GM21576 (cell line): Measurements from ENCODE around the gene STARD3.

Source experiments
- ATAC-seq: cut with Tn5 transposase; IDR thresholded peaks from one replicate; pipeline ENCODE4 v1.9.1; 2021; ENCODE audit warnings: mild to moderate bottlenecking, moderate library complexity; ENCODE audit not compliant: unreplicated experiment

STARD3 gene

DNA sequence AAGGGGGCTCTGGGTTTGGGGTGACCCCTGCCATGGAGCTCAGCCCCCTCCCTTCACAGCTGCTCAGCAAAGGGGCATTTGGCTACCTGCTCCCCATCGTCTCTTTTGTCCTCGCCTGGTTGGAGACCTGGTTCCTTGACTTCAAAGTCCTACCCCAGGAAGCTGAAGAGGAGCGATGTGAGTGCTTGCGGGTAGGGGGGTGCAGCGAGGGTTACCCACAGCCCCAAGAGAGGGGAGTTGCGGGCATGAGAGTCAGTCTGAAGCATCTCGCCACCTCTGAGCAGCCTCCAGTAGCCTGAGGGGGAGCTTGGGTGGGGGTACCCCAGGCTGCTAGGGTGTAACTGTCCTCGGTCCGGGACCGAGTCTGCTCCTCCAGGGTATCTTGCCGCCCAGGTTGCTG lies 21.4 kb downstream of the STARD3 start:
- ATAC-seq, result no peak

DNA sequence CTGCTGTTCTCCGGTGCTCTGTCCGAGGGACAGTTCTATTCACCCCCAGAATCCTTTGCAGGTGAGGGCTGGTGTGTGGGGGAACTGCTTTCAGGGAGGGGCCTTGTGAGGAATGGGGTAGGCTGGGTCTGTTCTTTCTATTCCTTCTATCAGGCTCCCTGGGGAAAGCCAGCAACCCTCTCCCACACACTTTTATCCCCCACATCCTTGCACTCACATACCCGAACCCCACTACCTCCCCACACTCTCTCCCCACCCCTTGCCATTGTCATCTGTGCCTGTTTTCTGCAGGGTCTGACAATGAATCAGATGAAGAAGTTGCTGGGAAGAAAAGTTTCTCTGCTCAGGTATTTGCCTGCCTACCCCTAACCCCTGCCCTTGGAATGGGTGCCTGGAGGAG lies 21.8 kb downstream of the STARD3 start:
- no peak for ATAC-seq

DNA sequence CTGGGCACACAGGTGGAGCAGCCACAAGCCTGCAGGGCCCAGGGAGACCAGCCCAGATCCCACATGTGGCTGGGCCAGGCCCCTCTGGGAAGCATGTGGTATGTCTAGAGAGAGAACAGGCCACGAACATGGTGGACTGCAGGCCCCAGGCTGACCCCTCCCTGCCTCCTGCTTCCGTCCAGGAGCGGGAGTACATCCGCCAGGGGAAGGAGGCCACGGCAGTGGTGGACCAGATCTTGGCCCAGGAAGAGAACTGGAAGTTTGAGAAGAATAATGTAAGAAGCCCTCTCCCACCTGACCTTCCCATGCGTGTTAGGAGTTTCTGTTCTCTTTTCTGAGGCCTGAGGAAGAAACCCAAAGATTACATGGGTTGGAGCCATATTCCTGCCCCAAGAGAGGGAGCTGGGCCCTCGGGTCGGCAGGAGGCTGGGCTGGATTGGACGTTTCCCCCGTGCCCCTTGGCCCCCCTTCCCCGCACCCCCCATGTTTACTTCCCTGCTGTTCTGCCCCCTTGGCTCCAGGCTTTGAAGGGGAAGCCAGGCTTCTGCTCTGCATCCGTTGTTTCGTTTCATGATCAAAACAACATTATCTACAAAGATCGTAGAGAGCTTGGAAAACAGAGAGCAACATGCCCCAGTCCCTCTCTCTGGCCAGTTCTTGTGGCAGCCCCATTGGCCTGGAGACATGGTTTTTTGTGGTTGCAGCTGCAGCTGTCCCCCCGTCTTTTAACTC lies 22.5 kb downstream of the STARD3 start:
- ATAC-seq, result no peak

DNA sequence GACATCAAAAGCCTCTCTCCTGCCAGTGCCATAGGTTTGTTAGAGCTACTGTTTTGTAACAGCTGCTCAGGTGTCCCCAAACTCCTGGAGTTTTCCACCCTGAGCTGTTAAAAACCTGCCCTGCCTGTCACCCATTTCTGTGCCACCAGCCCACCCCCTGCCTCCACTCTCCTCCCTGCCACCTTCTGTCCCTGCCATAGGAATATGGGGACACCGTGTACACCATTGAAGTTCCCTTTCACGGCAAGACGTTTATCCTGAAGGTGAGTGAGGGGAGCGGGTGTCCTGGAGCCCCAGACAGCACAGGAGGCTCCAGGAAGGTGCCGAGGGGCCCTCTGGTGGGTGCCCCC lies 23.0 kb downstream of the STARD3 start:
- no peak for ATAC-seq

DNA sequence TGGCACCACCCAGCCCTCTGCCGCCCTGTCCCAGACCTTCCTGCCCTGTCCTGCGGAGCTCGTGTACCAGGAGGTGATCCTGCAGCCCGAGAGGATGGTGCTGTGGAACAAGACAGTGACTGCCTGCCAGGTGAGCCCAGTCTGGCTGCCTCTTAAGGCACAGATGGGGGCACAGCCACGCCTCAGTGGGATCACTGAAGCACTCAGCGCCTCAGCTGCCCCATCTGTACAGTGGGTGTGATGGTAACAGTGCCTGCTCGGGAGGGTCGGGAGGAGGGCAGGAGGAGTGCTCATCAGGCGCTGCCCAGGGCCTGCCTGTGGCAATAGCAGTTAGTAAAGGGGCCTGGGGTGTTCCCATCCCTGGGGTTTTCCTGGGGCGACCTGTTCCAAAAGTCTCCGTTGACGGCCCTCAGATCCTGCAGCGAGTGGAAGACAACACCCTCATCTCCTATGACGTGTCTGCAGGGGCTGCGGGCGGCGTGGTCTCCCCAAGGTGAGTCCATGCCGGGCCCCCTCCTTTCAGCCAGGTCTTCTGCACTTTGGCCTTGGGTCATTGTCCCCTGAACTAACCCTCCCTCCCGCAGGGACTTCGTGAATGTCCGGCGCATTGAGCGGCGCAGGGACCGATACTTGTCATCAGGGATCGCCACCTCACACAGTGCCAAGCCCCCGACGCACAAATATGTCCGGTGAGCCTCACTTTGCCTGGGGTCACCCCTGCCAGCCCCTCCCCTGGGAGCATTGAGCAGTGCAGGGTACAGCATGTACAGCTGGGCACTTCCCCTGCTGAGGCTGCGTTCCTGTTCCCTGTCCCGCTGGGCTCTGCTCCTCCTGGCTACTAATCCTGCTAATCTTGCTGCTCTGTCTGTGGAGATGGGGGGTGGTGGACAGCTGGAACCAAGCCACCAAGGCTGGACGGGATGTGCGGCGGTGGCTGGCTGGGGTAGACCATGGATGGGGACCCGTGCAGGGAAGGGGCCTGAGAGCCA lies 23.7 kb downstream of the STARD3 start:
- ATAC-seq, result no peak

DNA sequence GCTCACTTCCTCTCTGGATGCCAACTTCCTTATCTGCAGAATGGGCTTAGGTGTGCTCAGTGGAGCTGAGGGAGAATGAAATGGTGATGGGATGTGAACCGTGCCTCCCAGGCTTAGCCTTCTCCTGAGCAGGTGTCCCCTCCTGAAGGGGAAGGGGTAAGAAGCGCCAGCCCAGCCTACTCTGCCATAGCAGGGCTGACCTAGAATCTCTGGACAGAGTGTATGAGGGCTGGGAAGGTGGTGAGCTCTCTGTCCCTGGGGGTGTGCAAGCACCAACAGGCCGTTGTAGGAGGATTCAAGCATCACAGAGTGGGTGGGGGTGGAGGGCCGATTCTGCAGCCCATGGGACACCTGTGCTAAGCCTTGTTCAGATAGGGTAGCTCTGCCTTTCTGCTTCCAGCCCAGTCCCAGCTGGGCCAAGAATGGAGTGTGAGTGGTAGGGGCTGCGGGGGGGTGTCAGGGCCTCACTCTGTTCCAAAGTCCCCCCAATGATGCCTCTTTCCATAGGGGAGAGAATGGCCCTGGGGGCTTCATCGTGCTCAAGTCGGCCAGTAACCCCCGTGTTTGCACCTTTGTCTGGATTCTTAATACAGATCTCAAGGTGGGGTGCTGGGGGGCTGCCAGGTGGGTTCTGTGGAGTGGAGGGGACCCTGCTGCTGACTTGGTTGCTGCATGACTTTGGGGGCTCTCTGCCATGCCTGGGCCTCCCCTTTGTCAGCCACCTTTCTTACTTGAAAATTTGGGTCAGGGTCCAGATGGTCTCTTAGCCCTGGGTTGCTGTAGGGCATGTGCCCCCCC lies 25.0 kb downstream of the STARD3 start:
- ATAC-seq, result no peak

DNA sequence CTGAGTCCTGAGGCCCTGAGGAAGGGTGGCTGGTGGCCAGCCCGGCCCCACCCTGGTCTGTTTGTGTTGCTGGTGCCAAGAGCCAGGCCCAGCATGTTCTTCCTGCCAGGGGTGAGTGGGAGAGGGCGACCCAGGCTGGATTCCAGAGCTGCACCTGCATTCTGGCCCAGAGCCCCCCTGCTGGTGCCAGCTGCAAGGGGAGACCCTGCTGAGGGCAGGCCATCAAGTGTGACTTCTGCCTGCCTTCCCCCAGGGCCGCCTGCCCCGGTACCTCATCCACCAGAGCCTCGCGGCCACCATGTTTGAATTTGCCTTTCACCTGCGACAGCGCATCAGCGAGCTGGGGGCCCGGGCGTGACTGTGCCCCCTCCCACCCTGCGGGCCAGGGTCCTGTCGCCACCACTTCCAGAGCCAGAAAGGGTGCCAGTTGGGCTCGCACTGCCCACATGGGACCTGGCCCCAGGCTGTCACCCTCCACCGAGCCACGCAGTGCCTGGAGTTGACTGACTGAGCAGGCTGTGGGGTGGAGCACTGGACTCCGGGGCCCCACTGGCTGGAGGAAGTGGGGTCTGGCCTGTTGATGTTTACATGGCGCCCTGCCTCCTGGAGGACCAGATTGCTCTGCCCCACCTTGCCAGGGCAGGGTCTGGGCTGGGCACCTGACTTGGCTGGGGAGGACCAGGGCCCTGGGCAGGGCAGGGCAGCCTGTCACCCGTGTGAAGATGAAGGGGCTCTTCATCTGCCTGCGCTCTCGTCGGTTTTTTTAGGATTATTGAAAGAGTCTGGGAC lies 25.8 kb downstream of the STARD3 start:
- no peak for ATAC-seq

DNA sequence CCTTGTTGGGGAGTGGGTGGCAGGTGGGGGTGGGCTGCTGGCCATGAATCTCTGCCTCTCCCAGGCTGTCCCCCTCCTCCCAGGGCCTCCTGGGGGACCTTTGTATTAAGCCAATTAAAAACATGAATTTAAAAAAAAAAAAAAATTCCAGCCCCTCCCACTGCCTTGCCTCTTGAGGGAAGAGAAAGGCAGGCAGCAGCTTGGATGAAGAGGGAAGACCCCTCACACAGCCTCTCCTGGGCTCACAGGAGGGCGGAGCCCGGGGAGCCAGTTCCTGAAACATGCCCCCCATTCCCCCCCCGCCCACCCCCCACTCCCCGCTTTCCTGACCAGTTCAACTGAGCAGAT lies 26.4 kb downstream of the STARD3 start:
- no peak for ATAC-seq

DNA sequence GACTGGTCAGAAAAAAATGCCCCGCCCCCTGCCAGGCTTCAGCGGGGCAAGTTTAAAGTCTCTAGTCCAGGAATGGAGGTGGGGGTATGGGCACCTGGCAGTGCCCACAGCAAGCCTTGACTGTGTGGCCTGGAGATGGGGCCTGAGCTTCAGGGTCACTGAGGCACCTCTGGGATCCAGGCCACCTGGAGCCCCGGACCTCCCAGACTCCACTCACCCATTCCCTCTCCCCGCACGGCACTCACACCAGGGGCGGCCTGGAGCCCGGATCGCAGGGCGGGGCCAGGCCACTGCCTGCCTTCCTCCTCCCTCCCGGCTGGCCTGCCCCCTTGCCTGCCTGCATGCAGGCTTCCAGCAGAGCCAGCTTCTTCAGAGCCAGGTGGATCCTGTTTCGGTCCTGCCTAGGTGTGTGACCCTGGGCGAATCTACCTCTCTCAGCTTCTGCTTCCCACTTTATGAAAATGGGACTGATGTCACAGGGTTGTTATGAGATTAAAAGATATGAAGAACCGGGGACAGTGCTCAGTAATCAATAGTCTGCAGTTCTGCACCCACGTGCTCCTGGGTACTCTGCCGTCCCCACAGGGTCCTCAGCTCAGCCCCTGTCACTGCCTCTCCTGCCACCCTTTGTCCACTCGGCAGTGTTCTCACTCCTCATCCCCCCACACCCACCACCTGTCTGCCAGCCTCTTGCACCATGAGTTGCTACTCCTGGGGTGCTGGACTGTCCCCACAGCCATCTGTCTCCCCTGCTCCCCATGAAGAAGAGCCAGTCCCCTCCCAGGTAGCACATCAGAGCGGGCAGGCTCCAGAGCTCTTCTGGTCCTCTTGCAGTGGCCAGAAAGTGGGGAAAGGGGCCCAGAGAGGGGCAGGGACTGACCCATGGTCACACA lies 27.0 kb downstream of the STARD3 start:
- ATAC-seq, result no peak

DNA sequence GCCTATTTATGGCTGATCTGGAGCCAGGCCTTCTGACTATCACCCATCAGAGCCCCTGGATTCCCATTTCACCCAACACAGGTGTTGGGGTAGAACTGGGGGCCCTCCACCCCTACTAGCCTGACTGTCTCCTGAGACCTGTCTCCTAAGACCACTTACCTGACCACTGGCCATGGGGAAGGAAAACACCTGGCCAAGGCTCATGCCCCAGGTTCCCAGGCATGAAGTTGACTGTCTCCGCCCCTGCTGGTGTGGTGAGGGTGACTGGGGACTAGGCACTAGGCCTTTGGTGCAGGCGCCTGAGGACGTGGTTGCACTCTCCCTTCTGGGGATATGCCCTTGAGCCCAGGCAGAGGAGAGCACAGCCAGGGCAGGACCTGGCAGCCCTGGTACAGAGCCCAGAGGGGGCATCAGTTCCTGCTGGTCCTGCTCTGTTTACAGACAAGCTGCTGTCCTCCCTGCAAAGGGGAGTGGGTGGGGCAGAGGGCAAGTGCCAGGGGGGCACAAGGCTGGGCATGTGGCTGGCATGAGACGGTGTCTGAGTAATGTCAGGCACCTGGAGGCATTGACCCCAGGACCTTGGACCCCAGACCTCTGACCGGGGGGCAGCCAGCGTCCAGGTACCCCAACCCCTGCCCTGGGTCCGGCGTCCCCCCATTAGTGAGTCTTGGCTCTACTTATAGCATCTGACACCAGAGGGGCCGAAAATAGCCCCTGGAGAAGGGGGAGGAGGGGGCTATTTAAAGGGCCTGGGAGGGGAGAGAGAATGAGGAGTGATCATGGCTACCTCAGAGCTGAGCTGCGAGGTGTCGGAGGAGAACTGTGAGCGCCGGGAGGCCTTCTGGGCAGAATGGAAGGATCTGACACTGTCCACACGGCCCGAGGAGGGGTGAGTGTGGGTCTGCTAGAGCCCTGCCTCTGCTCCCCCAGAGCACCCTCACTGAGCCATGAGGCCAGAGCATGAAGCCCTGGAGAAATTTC lies 27.9 kb downstream of the STARD3 start, which contains the start of gene TCAP:
Gene TCAP, plus strand, starts transcription at position 769 of the 981 bp plus-strand sequence. Its CDS starts 11 bp downstream, at position 780.
- no peak for ATAC-seq

DNA sequence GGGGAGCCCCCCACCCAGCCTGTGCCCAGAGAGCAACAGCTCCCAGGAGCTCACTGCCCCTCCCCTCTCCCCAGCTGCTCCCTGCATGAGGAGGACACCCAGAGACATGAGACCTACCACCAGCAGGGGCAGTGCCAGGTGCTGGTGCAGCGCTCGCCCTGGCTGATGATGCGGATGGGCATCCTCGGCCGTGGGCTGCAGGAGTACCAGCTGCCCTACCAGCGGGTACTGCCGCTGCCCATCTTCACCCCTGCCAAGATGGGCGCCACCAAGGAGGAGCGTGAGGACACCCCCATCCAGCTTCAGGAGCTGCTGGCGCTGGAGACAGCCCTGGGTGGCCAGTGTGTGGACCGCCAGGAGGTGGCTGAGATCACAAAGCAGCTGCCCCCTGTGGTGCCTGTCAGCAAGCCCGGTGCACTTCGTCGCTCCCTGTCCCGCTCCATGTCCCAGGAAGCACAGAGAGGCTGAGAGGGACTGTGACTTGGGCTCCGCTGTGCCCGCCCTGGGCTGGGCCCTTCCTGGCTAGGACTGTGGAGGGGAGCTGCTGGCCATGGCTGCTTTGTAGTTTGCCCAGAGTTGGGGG lies 28.8 kb downstream of the STARD3 start:
- no peak for ATAC-seq

DNA sequence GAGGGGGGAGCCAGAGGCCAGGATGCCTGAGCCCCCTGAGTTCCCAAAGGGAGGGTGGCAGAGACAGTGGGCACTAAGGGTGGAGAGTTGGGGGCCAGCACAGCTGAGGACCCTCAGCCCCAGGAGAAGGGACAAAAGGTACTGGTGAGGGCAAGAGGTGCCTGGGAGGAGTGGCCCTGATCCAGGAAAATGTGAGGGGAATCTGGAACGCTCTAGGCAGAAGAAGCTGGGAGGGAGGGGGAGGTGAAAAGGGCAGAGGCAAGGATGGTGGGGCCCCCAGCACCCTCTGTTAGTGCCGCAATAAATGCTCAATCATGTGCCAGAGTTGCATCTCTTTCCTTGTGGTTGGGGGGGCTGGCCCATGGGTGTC lies 29.3 kb downstream of the STARD3 start:
- ATAC-seq, result no peak

DNA sequence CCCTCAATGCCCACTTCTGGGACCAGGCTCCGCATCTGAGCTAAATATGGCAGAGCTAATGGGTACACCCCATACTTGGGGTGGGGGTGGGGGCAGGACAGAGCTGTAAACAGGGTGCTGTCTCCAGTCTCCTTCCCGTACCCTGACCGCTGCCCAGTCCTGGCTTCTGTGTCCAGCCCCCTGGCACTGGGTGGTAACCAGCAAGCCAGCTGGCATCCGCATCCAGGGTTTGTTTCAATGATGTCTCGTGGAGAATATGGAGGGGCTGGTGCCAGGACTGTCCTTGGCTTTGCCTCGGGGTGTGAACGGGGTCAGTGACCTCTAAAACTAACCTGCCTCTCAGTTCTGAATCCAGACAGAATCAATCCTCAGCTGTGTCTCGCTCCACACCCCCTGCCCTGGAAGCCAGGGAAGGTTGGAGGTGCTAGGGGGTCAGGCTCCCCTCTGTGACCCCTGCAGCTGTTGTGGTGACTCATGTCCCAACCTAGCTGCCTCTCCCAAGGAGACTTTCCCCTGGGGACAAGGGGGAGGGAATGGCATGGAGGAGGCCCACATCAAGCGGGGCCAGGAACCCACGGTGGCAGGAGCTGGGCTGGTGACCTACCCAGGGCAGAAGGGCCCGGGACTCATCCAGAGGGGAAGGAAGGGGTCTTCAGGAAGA lies 29.8 kb downstream of the STARD3 start:
- no peak for ATAC-seq

DNA sequence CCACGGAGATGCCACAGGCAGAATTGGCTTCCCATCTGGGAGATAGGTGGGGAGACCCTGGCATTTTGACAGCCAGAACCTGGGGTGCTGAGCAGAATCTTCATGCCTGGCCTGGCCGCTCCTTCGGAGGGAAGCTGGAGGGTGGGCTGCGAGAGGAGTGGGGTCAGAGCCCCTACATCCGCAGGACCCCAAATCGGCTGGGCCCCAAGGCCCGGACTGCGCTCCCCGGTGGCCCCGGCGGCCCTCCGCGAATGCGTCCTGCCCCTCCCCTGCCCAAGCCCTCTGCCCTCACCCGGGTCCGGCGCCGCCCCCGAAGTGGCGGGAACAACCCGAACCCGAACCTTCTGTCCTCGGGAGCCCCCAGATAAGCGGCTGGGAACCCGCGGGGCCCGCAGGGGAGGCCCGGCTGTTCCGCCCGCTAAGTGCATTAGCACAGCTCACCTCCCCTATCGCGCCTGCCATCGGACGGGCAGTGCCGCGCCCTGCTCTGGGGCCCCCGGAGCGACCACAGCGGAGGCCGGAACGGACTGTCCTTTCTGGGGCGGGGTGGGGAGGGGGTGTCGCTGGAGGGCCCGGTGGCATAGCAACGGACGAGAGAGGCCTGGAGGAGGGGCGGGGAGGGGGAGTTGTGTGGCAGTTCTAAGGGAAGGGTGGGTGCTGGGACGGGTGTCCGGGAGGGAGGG lies 30.5 kb downstream of the STARD3 start:
- no peak for ATAC-seq

DNA sequence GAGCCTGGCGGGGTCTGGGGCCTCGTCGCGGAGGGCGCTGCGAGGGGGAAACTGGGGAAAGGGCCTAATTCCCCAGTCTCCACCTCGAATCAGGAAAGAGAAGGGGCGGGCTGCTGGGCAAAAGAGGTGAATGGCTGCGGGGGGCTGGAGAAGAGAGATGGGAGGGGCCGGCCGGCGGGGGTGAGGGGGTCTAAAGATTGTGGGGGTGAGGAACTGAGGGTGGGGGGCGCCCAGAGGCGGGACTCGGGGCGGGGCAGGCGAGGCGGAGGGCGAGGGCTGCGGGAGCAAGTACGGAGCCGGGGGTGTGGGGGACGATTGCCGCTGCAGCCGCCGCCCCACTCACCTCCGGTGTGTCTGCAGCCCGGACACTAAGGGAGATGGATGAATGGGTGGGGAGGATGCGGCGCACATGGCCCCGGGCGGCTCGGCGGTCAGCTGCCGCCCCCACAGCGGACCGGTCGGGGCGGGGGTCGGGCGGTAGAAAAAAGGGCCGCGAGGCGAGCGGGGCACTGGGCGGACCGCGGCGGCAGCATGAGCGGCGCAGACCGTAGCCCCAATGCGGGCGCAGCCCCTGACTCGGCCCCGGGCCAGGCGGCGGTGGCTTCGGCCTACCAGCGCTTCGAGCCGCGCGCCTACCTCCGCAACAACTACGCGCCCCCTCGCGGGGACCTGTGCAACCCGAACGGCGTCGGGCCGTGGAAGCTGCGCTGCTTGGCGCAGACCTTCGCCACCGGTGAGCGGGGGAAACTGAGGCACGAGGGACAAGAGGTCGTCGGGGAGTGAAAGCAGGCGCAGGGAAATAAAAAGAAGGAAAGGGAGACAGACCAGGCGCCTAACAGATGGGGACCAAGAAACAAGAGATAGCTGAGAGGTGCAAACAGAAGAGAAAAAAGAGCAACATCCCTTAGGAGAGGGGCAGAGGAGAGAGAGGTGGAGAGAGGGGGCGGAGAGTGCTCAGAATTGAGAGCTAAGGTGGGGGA lies 31.3 kb downstream of the STARD3 start, which contains the start of gene PNMT:
Gene PNMT, plus strand, starts transcription at position 509 of the 980 bp plus-strand sequence. Its CDS starts 23 bp downstream, at position 532.
- no peak for ATAC-seq
